OCI-LY7 (cell line): ENCODE data around the gene HSD3B2.

Source experiments
- CTCF ChIP-seq: fragments of 200-600 bp; sonication (generic); conservative IDR thresholded peaks from 2 replicates; pipeline ENCODE4 v1.5.1; 2014; ENCODE audit warnings: mild to moderate bottlenecking, antibody characterized with exemption, low read length, moderate library complexity, mixed read lengths
- EZH2phosphoT487 ChIP-seq: fragments of 200-600 bp; sonication (generic); IDR thresholded peaks from 2 replicates; pipeline ENCODE4 v1.6.1; 2018; ENCODE audit warnings: low read depth, borderline replicate concordance, mild to moderate bottlenecking, mixed run types, antibody characterized with exemption, low read length, moderate library complexity, mixed read lengths

- TF ChIP-seq CTCF (no peak), EZH2phosphoT487 (no peak)
Observed at GRCh38 chr1:119409731-119410130, 5.2 kb upstream of the HSD3B2 start.
